GM12878 (cell line): Measurements from ENCODE around the gene PPAN. TPM values are rescaled to one million over a fixed set of nuclear protein-coding genes. Genes with fewer than 3 reads are reported as not detected.

Experiments used
- ATAC-seq: fragments of 200-7000 bp; cut with Tn5 transposase; 3 replicates; pipeline ENCODE4 v1.9.1; 2020; ENCODE audit warnings: mild to moderate bottlenecking, moderate library complexity
- BruUV-seq: library from RNA; stranded (reverse); fragments of 400-500 nt; replicated peaks from 2 replicates; lab custom pipeline; 2021; lab: Mats Ljungman, UMichigan
- CTCF ChIA-PET: fragments of 300-600 bp; sonication (Branson Sonifier 250); formaldehyde crosslinking; extraction: SDS; loops from one replicate; lab custom pipeline; 2021; ENCODE audit warnings: inconsistent platforms; lab: Yijun Ruan, JAX
- POLR2A ChIA-PET: fragments of 350-600 bp; formaldehyde crosslinking; extraction: SDS; loops from one replicate; lab custom pipeline; 2021; ENCODE audit warnings: inconsistent platforms; lab: Charles Lee
- RAD21 ChIA-PET: fragments of 300-600 bp; sonication (Branson Sonifier 250); formaldehyde crosslinking; loops from one replicate; lab custom pipeline; 2023; ENCODE audit warnings: antibody characterized with exemption; ENCODE audit not compliant: unreplicated experiment; lab: Charles Lee
- SMC1A ChIA-PET: fragments of 300-600 bp; sonication (Branson Sonifier 250); formaldehyde crosslinking; loops from one replicate; lab custom pipeline; 2023; ENCODE audit not compliant: unreplicated experiment, uncharacterized antibody; lab: Charles Lee
- DNase-seq: peaks from one replicate; pipeline ENCODE4 v3.0.0-alpha.2; 2011; ENCODE audit warnings: low read depth, low spot score
- FAIRE-seq: peaks from 3 replicates; lab custom pipeline; 2011; peaks lifted over from hg19 to GRCh38; lab: Jason Lieb, UNC
- H2AFZ ChIP-seq: 2 replicates; pipeline ENCODE4 v1.6.0; 2011; ENCODE audit warnings: low read depth, low read length, control low read depth; ENCODE audit not compliant: control insufficient read depth
- H3K27ac ChIP-seq: 2 replicates; pipeline ENCODE4 v1.5.1; 2011; ENCODE audit warnings: control low read depth; ENCODE audit not compliant: control insufficient read depth, insufficient read depth
- H3K27me3 ChIP-seq, 2 experiments: replicated peaks in 1 of 2; 2 replicates each; pipeline versions ENCODE4 v1.6.0 to v1.6.1; 2011; ENCODE audit warnings: low read length in 1 of 2; ENCODE audit not compliant: control insufficient read depth in 2 of 2, insufficient read depth in 2 of 2
- H3K36me3 ChIP-seq, 2 experiments: 2 replicates each; pipeline ENCODE4 v1.5.1; 2011; ENCODE audit warnings: low read length in 1 of 2; ENCODE audit not compliant: control insufficient read depth in 2 of 2, insufficient read depth in 2 of 2
- H3K4me1 ChIP-seq: 2 replicates; pipeline ENCODE4 v1.6.1; 2011; ENCODE audit warnings: mild to moderate bottlenecking, low read length, moderate library complexity, mixed read lengths; ENCODE audit not compliant: control insufficient read depth, insufficient read depth
- H3K4me2 ChIP-seq: 2 replicates; pipeline ENCODE4 v1.6.0; 2011; ENCODE audit warnings: control low read depth; ENCODE audit not compliant: control insufficient read depth, insufficient read depth
- H3K4me3 ChIP-seq: fragments of 200-600 bp; sonication (generic); 2 replicates; pipeline ENCODE4 v1.5.1; 2016
- H3K79me2 ChIP-seq: 2 replicates; pipeline ENCODE4 v1.6.0; 2011; ENCODE audit warnings: low read length; ENCODE audit not compliant: control insufficient read depth, insufficient read depth
- H3K9ac ChIP-seq: 2 replicates; pipeline ENCODE4 v1.8.0; 2011; ENCODE audit warnings: low read length, control low read depth, mixed read lengths; ENCODE audit not compliant: control insufficient read depth, insufficient read depth
- H3K9me3 ChIP-seq: replicated peaks from 3 replicates; pipeline ENCODE4 v1.5.1; 2011; ENCODE audit warnings: mild to moderate bottlenecking, low read length; ENCODE audit not compliant: control insufficient read depth, insufficient read depth
- H4K20me1 ChIP-seq: 2 replicates; pipeline ENCODE4 v1.6.0; 2011; ENCODE audit not compliant: control insufficient read depth, insufficient read depth
- POLR2A ChIP-seq: IDR thresholded peaks from 2 replicates; pipeline ENCODE4 v1.6.1; 2011; ENCODE audit warnings: low read depth, mild to moderate bottlenecking, low read length
- ZBTB40 ChIP-seq: fragments of 450-650 bp; IDR thresholded peaks from 2 replicates; pipeline ENCODE4 v1.6.1; 2016; ENCODE audit warnings: mild to moderate bottlenecking, moderate library complexity, borderline replicate concordance
- WGBS: methylation state at CpG from one replicate; pipeline ENCODE4 v1.1.6; 2016; ENCODE audit warnings: low lambda C conversion rate; ENCODE audit not compliant: insufficient replicate concordance, insufficient coverage; ENCODE audit errors: missing lambda C conversion rate; 5-methylcytosine and 5-hydroxymethylcytosine counted together
- in situ Hi-C: fragments of 300-500 bp; cut with MboI; formaldehyde crosslinking; loops from 9 replicates; pipeline ENCODE4 v1.14.3; 2018; ENCODE audit warnings: mixed read lengths
- intact Hi-C: fragments of 100-400 bp; cut with micrococcal nuclease; formaldehyde crosslinking; loops from one replicate; pipeline ENCODE4 v1.14.2; 2022; ENCODE audit not compliant: unreplicated experiment
- polyA plus RNA-seq, 11 experiments: library from polyadenylated mRNA; depleted of rRNA in 4 of 11; unstranded in 6 of 11; stranded (reverse) in 5 of 11; fragments of >200 nt; fragmentation: Nextera tagmentation in 4 of 11; fragmentation: Illumina TruSeq in 1 of 11; extraction: Ambion mirVana in 4 of 11; extraction: Trizol in 1 of 11; gene quantifications; 1 replicate in 1 of 11; 2 replicates in 10 of 11; pipeline versions ENCODE4 v1.2.1 to v1.2.3, GENCODE V29; 2011 to 2016; ENCODE audit warnings: inconsistent platforms in 2 of 11, missing spikeins in 2 of 11, low read depth in 1 of 11
- total RNA-seq, 4 experiments: library from RNA; depleted of rRNA in 3 of 4; stranded (reverse); fragments of >200 nt in 3 of 4; fragmentation: Illumina TruSeq in 1 of 4; extraction: Trizol in 1 of 4; gene quantifications; 2 replicates each; pipeline versions ENCODE4 v1.2.1 to v1.2.3, GENCODE V29; 2013 to 2021

Gene PPAN
- total and polyA plus RNA-seq, 10 of the 15 experiments (the other 5 are each of a cell fraction or from before 2014, with no cell fraction given) = 2.1 to 171 (median 108) TPM

GRCh38 chr19:10138879-10139795 lies 33.0 kb downstream of the PPAN start:
- 90% methylated on average over 27 of the region's 27 CpGs for whole genome bisulfite sequencing
- POLR2A ChIA-PET = no interaction called here
- Histone ChIP-seq H3K27ac (no peak overlapping the region), H3K9ac (no peak overlapping the region), H3K4me1 (no peaks in the 10 kb centered on the region), H4K20me1 (no peaks in the 10 kb centered on the region), H2AFZ (no peak overlapping the region), H3K4me2 (no peak overlapping the region), H3K27me3 (no peaks in the 10 kb centered on the region), H3K79me2 (no peaks in the 10 kb centered on the region), H3K4me3 (no peak overlapping the region), H3K9me3 (no peaks in the 10 kb centered on the region), H3K36me3 (peaks cover 60 to 72% of the 10 kb centered on the region in 2 experiments)
- no peak for DNase-seq
- SMC1A ChIA-PET = no interaction called here
- BruUV-seq = no TSS peak
- FAIRE-seq = no peak
- TF ChIP-seq POLR2A (peak; percentile 39; the same call in 1 of the 2 replicates), ZBTB40 (no peak)
- CTCF ChIA-PET = interaction anchor here (0.6 kb wide), 1 partner anchor 84 kb away, joined by 3 read pairs; no protein-coding TSS in a partner anchor
- RAD21 ChIA-PET = no interaction called here
- no peak for ATAC-seq
- in situ Hi-C loops = no loop called here
- intact Hi-C loops = no loop called here
